A549 (cell line): ENCODE results near the gene CADM1. TPM values are rescaled to one million over a fixed set of nuclear protein-coding genes. Genes with fewer than 3 reads are reported as not detected.

Experiments
- ATAC-seq, 2 experiments: fragments of 200-7000 bp in 1 of 2; fragments of >200 bp in 1 of 2; cut with Nextera tagmentation in 1 of 2; cut with Tn5 transposase in 1 of 2; 3 replicates each; pipeline versions ENCODE4 v1.8.0 to v1.9.1; 2018 to 2020; ENCODE audit warnings: mild to moderate bottlenecking in 1 of 2, moderate library complexity in 1 of 2
- CTCF ChIA-PET: fragments of 300-600 bp; sonication (Branson Sonifier 250); formaldehyde crosslinking; extraction: SDS; loops from one replicate; lab custom pipeline; 2021; ENCODE audit warnings: antibody characterized with exemption, inconsistent platforms; lab: Yijun Ruan, JAX
- POLR2A ChIA-PET: fragments of 350-600 bp; formaldehyde crosslinking; extraction: SDS; loops from one replicate; lab custom pipeline; 2021; ENCODE audit warnings: antibody characterized with exemption, inconsistent platforms; lab: Yijun Ruan, JAX
- DNase-seq, 2 experiments: peaks; one replicate each; pipeline versions ENCODE4 v3.0.0 to v3.0.0-alpha.2; 2011 to 2016; ENCODE audit warnings: low read depth in 1 of 2, low spot score in 1 of 2
- FAIRE-seq: peaks from 2 replicates; lab custom pipeline; 2011; peaks lifted over from hg19 to GRCh38; lab: Jason Lieb, UNC
- H3K27ac ChIP-seq, 2 experiments: fragments of >200 bp; sonication (Bioruptor Twin); formaldehyde crosslinking; 3 replicates each; pipeline ENCODE4 v1.5.1; 2016 to 2017
- H3K4me1 ChIP-seq: fragments of >200 bp; sonication (Bioruptor Twin); formaldehyde crosslinking; 3 replicates; pipeline ENCODE4 v1.6.1; 2016
- H3K4me2 ChIP-seq: fragments of >200 bp; sonication (Bioruptor Twin); formaldehyde crosslinking; 3 replicates; pipeline ENCODE4 v1.6.1; 2016
- H3K4me3 ChIP-seq: fragments of >200 bp; sonication (Bioruptor Twin); formaldehyde crosslinking; 3 replicates; pipeline ENCODE4 v1.5.1; 2016
- H3K9me3 ChIP-seq: fragments of >200 bp; sonication (Bioruptor Twin); formaldehyde crosslinking; 3 replicates; pipeline ENCODE4 v1.6.1; 2016
- ATOH8 ChIP-seq: fragments of 250-450 bp; sonication (Bioruptor Pico); IDR thresholded peaks from 2 replicates; pipeline ENCODE4 v1.5.0; 2020; ENCODE audit warnings: low read depth, mild to moderate bottlenecking, moderate library complexity
- CBX2 ChIP-seq: fragments of 200-600 bp; sonication (generic); IDR thresholded peaks from 2 replicates; pipeline ENCODE4 v1.6.1; 2016; ENCODE audit warnings: low read depth, mild to moderate bottlenecking, borderline replicate concordance
- CTCF ChIP-seq: fragments of >200 bp; sonication (Bioruptor Twin); formaldehyde crosslinking; IDR thresholded peaks from 3 replicates; pipeline ENCODE4 v1.5.1; 2016
- E2F6 ChIP-seq: IDR thresholded peaks from 2 replicates; pipeline ENCODE4 v1.6.1; 2012; ENCODE audit warnings: low read depth, borderline replicate concordance
- ELK1 ChIP-seq: fragments of 150-350 bp; IDR thresholded peaks from 2 replicates; pipeline ENCODE4 v1.6.1; 2014; ENCODE audit warnings: low read depth, mild to moderate bottlenecking, low read length
- FOSL2 ChIP-seq, 2 experiments: fragments of 450-650 bp in 1 of 2; fragments of >200 bp in 1 of 2; sonication (Bioruptor Twin) in 1 of 2; formaldehyde crosslinking; IDR thresholded peaks; 2 replicates each; pipeline versions ENCODE4 v1.5.0 to v1.6.1; 2016 to 2020; ENCODE audit warnings: mild to moderate bottlenecking in 1 of 2, moderate library complexity in 1 of 2
- FOXS1 ChIP-seq: fragments of 250-450 bp; sonication (Bioruptor Pico); IDR thresholded peaks from 2 replicates; pipeline ENCODE4 v1.5.0; 2020; ENCODE audit warnings: mild to moderate bottlenecking, moderate library complexity
- HDAC2 ChIP-seq: fragments of 200-600 bp; sonication (generic); IDR thresholded peaks from 2 replicates; pipeline ENCODE4 v1.6.1; 2016
- HES2 ChIP-seq: fragments of >200 bp; sonication (Bioruptor Twin); formaldehyde crosslinking; IDR thresholded peaks from 2 replicates; pipeline ENCODE4 v1.6.1; 2016
- HOXA7 ChIP-seq: fragments of 250-450 bp; sonication (Bioruptor Pico); IDR thresholded peaks from 2 replicates; pipeline ENCODE4 v1.5.0; 2020; ENCODE audit warnings: mild to moderate bottlenecking, moderate library complexity
- KDM1A ChIP-seq: fragments of 200-600 bp; sonication (generic); IDR thresholded peaks from 2 replicates; pipeline ENCODE4 v1.6.1; 2016; ENCODE audit warnings: low read depth, mild to moderate bottlenecking
- MAX ChIP-seq: IDR thresholded peaks from 2 replicates; pipeline ENCODE4 v1.6.1; 2012
- NPAS2 ChIP-seq: fragments of 250-450 bp; sonication (Bioruptor Pico); IDR thresholded peaks from 2 replicates; pipeline ENCODE4 v1.8.0; 2022; ENCODE audit warnings: mild to moderate bottlenecking, moderate library complexity, borderline replicate concordance
- NR3C1 ChIP-seq: fragments of >200 bp; sonication (Bioruptor Twin); formaldehyde crosslinking; IDR thresholded peaks from 3 replicates; pipeline ENCODE4 v1.6.1; 2017
- PBX3 ChIP-seq: IDR thresholded peaks from 2 replicates; pipeline ENCODE4 v1.6.1; 2012
- REST ChIP-seq: fragments of 200-600 bp; sonication (generic); IDR thresholded peaks from 2 replicates; pipeline ENCODE4 v1.6.1; 2016; ENCODE audit warnings: antibody characterized with exemption, mild to moderate bottlenecking, moderate library complexity
- SREBF2 ChIP-seq: fragments of 450-650 bp; IDR thresholded peaks from 2 replicates; pipeline ENCODE4 v1.6.1; 2014; ENCODE audit warnings: mild to moderate bottlenecking, moderate library complexity
- USF2 ChIP-seq: fragments of 450-650 bp; IDR thresholded peaks from 2 replicates; pipeline ENCODE4 v1.6.1; 2014; ENCODE audit warnings: antibody characterized with exemption
- ZSCAN20 ChIP-seq: fragments of 250-450 bp; sonication (Bioruptor Pico); IDR thresholded peaks from 2 replicates; pipeline ENCODE4 v1.8.0; 2022; ENCODE audit warnings: mild to moderate bottlenecking, moderate library complexity
- WGBS: methylation state at CpG from one replicate; pipeline ENCODE4 v1.1.6; 2017; ENCODE audit errors: missing lambda C conversion rate; 5-methylcytosine and 5-hydroxymethylcytosine counted together
- polyA plus RNA-seq, 4 experiments: library from polyadenylated mRNA; depleted of rRNA in 3 of 4; stranded (reverse); fragments of >200 nt; fragmentation: RNase III in 1 of 4; extraction: RNeasy Plus Mini Kit Qiagen cat#74134 plus additional on column Dnase treatment in 1 of 4; gene quantifications; 2 replicates in 3 of 4; 3 replicates in 1 of 4; pipeline ENCODE4 v1.2.3, GENCODE V29; 2011 to 2017

Gene CADM1
- polyA plus RNA-seq, 2 of the 4 experiments (the other 2 are of a cell fraction), result 33.4 to 36.7 TPM

- H3K27ac ChIP-seq, result no peak overlapping the region
- H3K4me2 ChIP-seq, result no peak overlapping the region
- ATAC-seq, result no peak
- POLR2A ChIA-PET, result no interaction called here
- DNase-seq, result no peak
- no peak overlapping the region for H3K4me3 ChIP-seq
- TF ChIP-seq SREBF2 (no peak), CTCF (no peak), FOXS1 (no peak), REST (no peak), MAX (no peak), ELK1 (no peak), USF2 (no peak), HOXA7 (CRISPR knock-in tag) (no peak), FOSL2 (IDR thresholded peaks at IDR 0.05) (no peak), FOSL2 (CRISPR knock-in tag; IDR thresholded peaks at IDR 0.05) (no peak), KDM1A (no peak), ATOH8 (CRISPR knock-in tag) (no peak), HDAC2 (no peak), HES2 (no peak), ZSCAN20 (CRISPR knock-in tag) (no peak), PBX3 (no peak), E2F6 (no peak), CBX2 (no peak), NPAS2 (CRISPR knock-in tag) (no peak), NR3C1 (no peak)
- WGBS, result 86% methylated on average over 1 of the region's 1 CpG
- peaks cover 14% of the 10 kb centered on the region for H3K4me1 ChIP-seq
- no peak for FAIRE-seq
- CTCF ChIA-PET, result no interaction called here
- no peaks in the 10 kb centered on the region for H3K9me3 ChIP-seq
Measured at GRCh38 chr11:115290479-115290878, 213.7 kb downstream of the CADM1 start.
